OCI-LY1 (cell line): Measurements from ENCODE around the gene EXT2.

Source experiments
- H2AFZ ChIP-seq: fragments of 200-600 bp; sonication (generic), shearing (Covaris generic); 2 replicates; pipeline ENCODE4 v1.6.0; 2014; ENCODE audit warnings: antibody characterized with exemption, mild to moderate bottlenecking, low read length
- H3F3A ChIP-seq: fragments of 200-600 bp; sonication (generic), shearing (Covaris generic); 2 replicates; pipeline ENCODE4 v1.6.0; 2014; ENCODE audit warnings: mild to moderate bottlenecking, antibody characterized with exemption, low read length, moderate library complexity; ENCODE audit not compliant: insufficient read depth
- H3K27ac ChIP-seq: fragments of 200-600 bp; sonication (generic); 2 replicates; pipeline ENCODE4 v1.5.1; 2014; ENCODE audit warnings: low read length, mixed run types, mild to moderate bottlenecking, low read depth; ENCODE audit not compliant: poor library complexity, severe bottlenecking
- H3K27me3 ChIP-seq: fragments of 200-600 bp; sonication (generic); 2 replicates; pipeline ENCODE4 v1.6.0; 2014; ENCODE audit warnings: antibody characterized with exemption, mild to moderate bottlenecking, low read length, moderate library complexity; ENCODE audit not compliant: insufficient read depth
- H3K36me3 ChIP-seq: fragments of 200-600 bp; sonication (generic); 2 replicates; pipeline ENCODE4 v1.6.1; 2014; ENCODE audit warnings: mild to moderate bottlenecking, antibody characterized with exemption, low read length, moderate library complexity, mixed read lengths; ENCODE audit not compliant: insufficient read depth
- H3K4me1 ChIP-seq: fragments of 200-600 bp; sonication (generic); 2 replicates; pipeline ENCODE4 v1.5.1; 2014; ENCODE audit warnings: mild to moderate bottlenecking, low read length, moderate library complexity; ENCODE audit not compliant: insufficient read depth, severe bottlenecking
- H3K4me2 ChIP-seq: fragments of 200-600 bp; sonication (generic), shearing (Covaris generic); 2 replicates; pipeline ENCODE4 v1.6.1; 2014; ENCODE audit warnings: low read length
- H3K4me3 ChIP-seq: fragments of 200-600 bp; sonication (generic); 2 replicates; pipeline ENCODE4 v1.5.1; 2014; ENCODE audit warnings: low read length, low read depth, mild to moderate bottlenecking, mixed read lengths; ENCODE audit not compliant: poor library complexity, severe bottlenecking
- H3K79me2 ChIP-seq: fragments of 200-600 bp; shearing (Covaris generic); 2 replicates; pipeline ENCODE4 v1.6.1; 2016; ENCODE audit warnings: mixed run types, low read length, mixed read lengths; ENCODE audit not compliant: insufficient read depth
- H3K9ac ChIP-seq: fragments of 200-600 bp; sonication (generic), shearing (Covaris generic); 2 replicates; pipeline ENCODE4 v1.6.1; 2014; ENCODE audit warnings: mild to moderate bottlenecking, low read length, mixed read lengths
- H3K9me2 ChIP-seq: fragments of 200-600 bp; sonication (generic), shearing (Covaris generic); 2 replicates; pipeline ENCODE4 v1.6.1; 2014; ENCODE audit warnings: low read depth, mild to moderate bottlenecking, low read length, mixed read lengths
- H3K9me3 ChIP-seq: fragments of 200-600 bp; shearing (Covaris generic); 2 replicates; pipeline ENCODE4 v1.6.1; 2014; ENCODE audit warnings: low read length, mixed read lengths
- H4K20me1 ChIP-seq: fragments of 200-600 bp; sonication (generic), shearing (Covaris generic); 2 replicates; pipeline ENCODE4 v1.6.0; 2016; ENCODE audit warnings: mild to moderate bottlenecking, low read length; ENCODE audit not compliant: insufficient read depth
- EZH2 ChIP-seq: fragments of 200-600 bp; sonication (generic), shearing (Covaris generic); IDR thresholded peaks from 2 replicates; pipeline ENCODE4 v1.8.0; 2017; ENCODE audit warnings: borderline replicate concordance, mixed run types, mild to moderate bottlenecking, antibody characterized with exemption, low read length, moderate library complexity, mixed read lengths
- TF ChIP-seq, protein P1 (sequence below): fragments of 200-600 bp; sonication (generic), shearing (Covaris generic); IDR thresholded peaks from 2 replicates; pipeline ENCODE4 v1.5.1; 2017; ENCODE audit warnings: mild to moderate bottlenecking, antibody characterized with exemption, low read length, moderate library complexity, mixed read lengths

The EXT2 gene

DNA sequence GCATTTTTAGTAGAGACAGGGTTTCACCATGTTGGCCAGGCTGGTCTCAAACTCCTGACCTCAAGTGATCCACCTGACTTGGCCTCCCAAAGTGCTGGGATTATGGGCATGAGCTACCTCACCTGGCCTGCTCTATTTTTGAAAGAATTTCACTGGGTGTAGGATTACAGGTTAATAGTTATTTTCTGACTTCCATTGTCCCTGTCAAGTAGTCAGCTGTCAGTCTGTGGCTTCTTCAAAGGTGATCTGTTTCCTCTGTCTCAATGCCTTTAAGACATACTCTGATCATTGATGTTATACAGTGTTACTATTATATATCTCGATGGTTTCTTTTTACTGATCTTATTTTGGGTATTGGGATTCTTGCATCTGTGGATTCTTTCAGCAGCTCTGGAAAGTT lies 10.1 kb upstream of the EXT2 start:
- H4K20me1 ChIP-seq = no peaks in the 10 kb centered on the region
- H3K36me3 ChIP-seq = no peaks in the 10 kb centered on the region
- H3K9me2 ChIP-seq = no peaks in the 10 kb centered on the region
- H3F3A ChIP-seq = no peaks in the 10 kb centered on the region
- H2AFZ ChIP-seq = no peak overlapping the region
- no peaks in the 10 kb centered on the region for H3K27me3 ChIP-seq
- TF ChIP-seq EZH2 = no peak
- TF ChIP-seq, protein P1, sequence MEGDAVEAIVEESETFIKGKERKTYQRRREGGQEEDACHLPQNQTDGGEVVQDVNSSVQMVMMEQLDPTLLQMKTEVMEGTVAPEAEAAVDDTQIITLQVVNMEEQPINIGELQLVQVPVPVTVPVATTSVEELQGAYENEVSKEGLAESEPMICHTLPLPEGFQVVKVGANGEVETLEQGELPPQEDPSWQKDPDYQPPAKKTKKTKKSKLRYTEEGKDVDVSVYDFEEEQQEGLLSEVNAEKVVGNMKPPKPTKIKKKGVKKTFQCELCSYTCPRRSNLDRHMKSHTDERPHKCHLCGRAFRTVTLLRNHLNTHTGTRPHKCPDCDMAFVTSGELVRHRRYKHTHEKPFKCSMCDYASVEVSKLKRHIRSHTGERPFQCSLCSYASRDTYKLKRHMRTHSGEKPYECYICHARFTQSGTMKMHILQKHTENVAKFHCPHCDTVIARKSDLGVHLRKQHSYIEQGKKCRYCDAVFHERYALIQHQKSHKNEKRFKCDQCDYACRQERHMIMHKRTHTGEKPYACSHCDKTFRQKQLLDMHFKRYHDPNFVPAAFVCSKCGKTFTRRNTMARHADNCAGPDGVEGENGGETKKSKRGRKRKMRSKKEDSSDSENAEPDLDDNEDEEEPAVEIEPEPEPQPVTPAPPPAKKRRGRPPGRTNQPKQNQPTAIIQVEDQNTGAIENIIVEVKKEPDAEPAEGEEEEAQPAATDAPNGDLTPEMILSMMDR = no peak
- no peak overlapping the region for H3K4me3 ChIP-seq
- no peak overlapping the region for H3K27ac ChIP-seq
- H3K9me3 ChIP-seq = no peaks in the 10 kb centered on the region
- no peaks in the 10 kb centered on the region for H3K79me2 ChIP-seq
- no peaks in the 10 kb centered on the region for H3K4me1 ChIP-seq
- no peak overlapping the region for H3K4me2 ChIP-seq
- H3K9ac ChIP-seq = no peak overlapping the region

DNA sequence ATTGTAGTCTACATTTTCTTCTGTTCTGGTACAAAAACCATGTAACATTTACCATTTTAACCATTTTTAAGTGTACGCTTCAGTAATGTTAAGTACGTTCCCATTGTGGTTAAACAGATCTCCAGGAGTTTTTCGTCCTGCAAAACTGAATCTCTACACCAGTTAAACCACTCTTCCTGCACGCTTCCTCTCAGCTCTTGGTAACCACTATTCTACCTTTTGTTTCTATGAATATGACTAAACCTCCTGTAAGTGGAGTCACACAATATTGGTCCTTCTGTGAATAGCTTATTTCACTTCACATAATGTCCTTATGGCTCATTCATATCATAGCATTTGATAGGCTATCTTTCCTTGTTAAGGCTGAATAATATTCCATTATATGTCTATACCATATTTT lies 7.1 kb upstream of the EXT2 start:
- Histone ChIP-seq H3K9ac (no peak overlapping the region), H3K4me3 (no peak overlapping the region), H3K27ac (no peak overlapping the region), H3K36me3 (no peaks in the 10 kb centered on the region), H3F3A (no peaks in the 10 kb centered on the region), H3K4me2 (no peak overlapping the region), H3K4me1 (no peaks in the 10 kb centered on the region), H3K27me3 (no peaks in the 10 kb centered on the region), H2AFZ (no peak overlapping the region), H3K9me2 (no peaks in the 10 kb centered on the region), H3K9me3 (no peaks in the 10 kb centered on the region), H3K79me2 (no peaks in the 10 kb centered on the region), H4K20me1 (no peaks in the 10 kb centered on the region)
- TF ChIP-seq, protein P1 = no peak
- TF ChIP-seq EZH2 = no peak

DNA sequence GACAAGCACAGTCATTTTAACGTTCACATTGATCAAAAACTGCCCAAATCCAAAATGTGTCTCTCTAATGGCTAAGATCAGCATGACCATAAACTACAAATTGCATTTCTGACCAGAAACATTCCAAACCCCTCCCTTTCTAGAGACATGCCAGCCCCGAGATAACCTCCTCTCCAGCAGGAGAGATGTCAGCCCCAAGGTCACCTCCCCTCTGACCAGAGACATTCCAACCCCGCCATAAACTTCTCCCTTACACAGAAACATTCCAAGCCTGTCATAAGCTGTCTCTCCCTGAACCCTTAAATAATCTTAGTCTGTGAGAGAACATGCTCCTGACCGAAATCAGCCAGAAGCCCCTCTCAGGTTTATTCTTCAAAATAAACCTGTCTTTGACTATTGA lies 6.6 kb upstream of the EXT2 start:
- no peak for TF ChIP-seq EZH2
- TF ChIP-seq, protein P1 = no peak
- Histone ChIP-seq H3K9me2 (no peaks in the 10 kb centered on the region), H3K9ac (no peak overlapping the region), H3K4me3 (no peak overlapping the region), H3K9me3 (no peaks in the 10 kb centered on the region), H4K20me1 (no peaks in the 10 kb centered on the region), H3K27me3 (no peaks in the 10 kb centered on the region), H3K27ac (no peak overlapping the region), H3K79me2 (no peaks in the 10 kb centered on the region), H3F3A (no peaks in the 10 kb centered on the region), H2AFZ (no peak overlapping the region), H3K4me2 (no peak overlapping the region), H3K4me1 (no peaks in the 10 kb centered on the region), H3K36me3 (no peaks in the 10 kb centered on the region)
